Activated CD4-positive, alpha-beta T cell treated with anti-CD3 and anti-CD28 coated beads for 36 hours (primary cell): ENCODE results near the gene FAM3D. TPM values are rescaled to one million over a fixed set of nuclear protein-coding genes. Genes with fewer than 3 reads are reported as not detected.

Experiments
- ATAC-seq: fragments of 200-7000 bp; cut with Tn5 transposase; one replicate; pipeline ENCODE4 v1.10.0; 2021; ENCODE audit warnings: mild to moderate bottlenecking, moderate library complexity
- CTCF ChIA-PET: fragments of 350-600 bp; sonication (Branson Sonifier 250); formaldehyde crosslinking; loops from one replicate; lab custom pipeline; 2021; ENCODE audit warnings: antibody characterized with exemption; lab: Charles Lee
- POLR2A ChIA-PET: fragments of 350-600 bp; sonication (Branson Sonifier 250); formaldehyde crosslinking; loops from one replicate; lab custom pipeline; 2021; ENCODE audit warnings: antibody characterized with exemption, inconsistent platforms; lab: Charles Lee
- DNase-seq: peaks from one replicate; pipeline ENCODE4 v3.0.0-alpha.2; 2020
- H3K27ac Mint-ChIP-seq: one replicate; pipeline ENCODE4 v1.8.0; 2021; ENCODE audit warnings: mixed read lengths
- H3K27me3 Mint-ChIP-seq: one replicate; pipeline ENCODE4 v1.8.0; 2021; ENCODE audit warnings: mixed read lengths
- H3K36me3 Mint-ChIP-seq: one replicate; pipeline ENCODE4 v1.8.0; 2021; ENCODE audit warnings: low read depth, mixed read lengths
- H3K4me1 Mint-ChIP-seq: one replicate; pipeline ENCODE4 v1.8.0; 2021; ENCODE audit warnings: mixed read lengths
- H3K4me3 Mint-ChIP-seq: one replicate; pipeline ENCODE4 v1.8.0; 2021; ENCODE audit warnings: mild to moderate bottlenecking, moderate library complexity, mixed read lengths
- H3K9me3 Mint-ChIP-seq: one replicate; pipeline ENCODE4 v1.8.0; 2021; ENCODE audit warnings: low read depth, mixed read lengths
- intact Hi-C, 2 experiments: fragments of 100-400 bp; cut with DNase I in 1 of 2; cut with micrococcal nuclease in 1 of 2; formaldehyde crosslinking; loops; one replicate each; pipeline versions ENCODE4 v1.14.2 to v1.15.1; 2022 to 2024; cut with DNase I, micrococcal nuclease
- total RNA-seq, 2 experiments: library from RNA; stranded (reverse); gene quantifications; one replicate each; pipeline ENCODE4 v1.2.3, GENCODE V29; 2021

FAM3D gene
- total RNA-seq, 2 experiments from 2014 or later = not detected

DNA sequence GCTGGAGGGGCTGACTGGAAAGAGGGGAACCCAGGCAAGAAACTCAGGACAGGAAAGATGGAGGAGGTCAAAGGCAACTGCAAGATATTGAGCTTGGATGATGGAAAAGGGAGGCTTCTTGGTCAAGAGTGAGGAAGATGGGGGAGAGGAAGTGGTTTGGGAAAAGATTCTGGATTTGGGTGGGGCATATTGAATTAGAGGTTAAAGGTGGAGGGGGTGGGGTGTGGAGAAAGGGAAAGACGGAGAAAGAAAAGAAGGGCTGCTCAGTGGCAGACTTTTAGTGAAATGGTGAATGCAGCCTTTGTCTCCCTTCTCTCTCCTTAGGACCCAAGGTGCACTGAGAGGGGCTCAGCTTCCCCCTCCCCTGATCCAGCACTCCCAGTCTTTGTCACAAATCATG lies 655 bp upstream of the FAM3D start:
- Mint-ChIP-seq H3K36me3 (no peaks in the 10 kb centered on the region), H3K4me3 (no peak overlapping the region), H3K4me1 (no peaks in the 10 kb centered on the region), H3K9me3 (no peaks in the 10 kb centered on the region), H3K27ac (no peak overlapping the region), H3K27me3 (peaks cover 8% of the 10 kb centered on the region)
- intact Hi-C loops = no loop called here
- ATAC-seq = no peak
- DNase-seq = no peak
- POLR2A ChIA-PET = no interaction called here
- CTCF ChIA-PET = no interaction called here

DNA sequence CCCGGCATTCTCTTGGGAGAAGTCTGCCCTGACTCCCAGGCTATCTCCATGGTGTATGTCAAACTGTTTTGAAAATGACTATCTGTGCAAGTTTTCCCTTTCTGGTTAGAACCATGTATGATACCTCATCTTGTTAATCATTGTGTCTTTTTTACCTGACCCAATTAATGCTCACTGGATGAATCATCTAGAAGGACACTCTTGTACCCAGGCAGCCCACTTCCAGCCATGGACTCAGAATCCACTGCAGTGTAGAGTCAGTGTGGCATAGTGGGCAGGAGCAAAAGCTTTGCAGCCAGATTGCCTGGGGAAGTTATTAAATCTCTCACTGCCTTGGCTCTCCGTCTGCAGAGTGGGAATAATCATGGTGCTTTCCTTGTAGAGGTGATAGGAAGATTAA lies 1.2 kb downstream of the FAM3D start:
- Mint-ChIP-seq H3K27ac (no peak overlapping the region), H3K4me1 (no peaks in the 10 kb centered on the region), H3K36me3 (no peaks in the 10 kb centered on the region), H3K9me3 (no peaks in the 10 kb centered on the region), H3K4me3 (no peak overlapping the region), H3K27me3 (peaks cover 8% of the 10 kb centered on the region)
- DNase-seq (no peak), ATAC-seq (no peak)
- intact Hi-C loops = no loop called here
- CTCF ChIA-PET = no interaction called here
- POLR2A ChIA-PET = no interaction called here

DNA sequence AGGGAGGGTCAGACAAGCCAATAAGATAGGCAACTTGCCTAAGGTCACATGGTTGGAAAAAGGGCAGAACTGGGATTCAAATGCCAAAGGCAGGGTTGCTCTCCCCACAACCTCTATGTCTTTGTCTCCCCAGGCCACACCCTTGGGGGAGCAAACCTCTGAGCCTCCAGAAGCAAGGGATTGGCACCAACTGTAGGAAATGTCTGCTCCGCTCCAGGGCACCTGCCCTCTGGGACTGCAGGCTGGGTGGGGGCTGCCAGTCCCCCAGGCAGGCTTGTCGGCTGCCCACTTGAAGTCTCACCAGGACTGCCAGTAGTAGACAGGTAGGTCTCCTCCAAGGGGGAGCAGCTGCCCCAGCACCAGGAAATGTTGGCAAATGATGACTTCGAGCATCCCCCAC lies 2.0 kb downstream of the FAM3D start:
- H3K27me3 Mint-ChIP-seq = peaks cover 8% of the 10 kb centered on the region
- ChIA-PET POLR2A (no interaction called here), CTCF (no interaction called here)
- no peaks in the 10 kb centered on the region for H3K9me3 Mint-ChIP-seq
- no peak overlapping the region for H3K27ac Mint-ChIP-seq
- DNase-seq (no peak), ATAC-seq (no peak)
- H3K4me3 Mint-ChIP-seq = no peak overlapping the region
- no peaks in the 10 kb centered on the region for H3K36me3 Mint-ChIP-seq
- intact Hi-C loops = no loop called here
- H3K4me1 Mint-ChIP-seq = no peaks in the 10 kb centered on the region

DNA sequence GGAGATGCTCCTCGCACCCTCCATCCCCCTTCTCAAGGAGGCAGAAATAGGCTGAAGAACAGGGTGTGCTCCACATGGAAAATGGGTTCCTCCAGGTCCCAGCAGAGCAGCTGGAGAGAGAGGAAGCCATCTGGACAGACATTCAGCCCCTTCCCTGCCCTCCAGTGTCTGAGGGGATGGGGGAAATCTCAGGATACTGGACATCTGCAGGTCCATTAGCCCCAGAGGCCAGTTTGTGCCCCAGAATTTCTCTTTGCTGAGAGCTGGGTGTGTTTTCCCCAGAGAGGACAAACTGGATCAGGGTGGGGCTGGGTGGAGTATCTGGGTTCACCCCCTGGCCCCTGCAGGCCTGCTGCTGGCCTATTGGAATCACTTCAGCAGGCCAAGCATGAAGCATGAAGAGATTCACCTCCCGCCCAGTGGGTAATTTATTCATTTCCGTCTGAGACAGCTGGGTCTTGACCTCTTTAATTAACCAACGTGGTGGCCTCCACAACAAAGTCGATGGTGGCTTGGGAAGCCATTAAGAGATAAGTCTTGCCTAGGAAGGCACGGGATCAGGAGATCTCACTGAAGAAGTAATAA lies 4.6 kb downstream of the FAM3D start:
- intact Hi-C loops = no loop called here
- POLR2A ChIA-PET = no interaction called here
- ATAC-seq (no peak), DNase-seq (no peak)
- Mint-ChIP-seq H3K4me3 (no peak overlapping the region), H3K9me3 (no peaks in the 10 kb centered on the region), H3K27me3 (peaks cover 6% of the 10 kb centered on the region), H3K36me3 (no peaks in the 10 kb centered on the region), H3K27ac (no peak overlapping the region), H3K4me1 (no peaks in the 10 kb centered on the region)
- CTCF ChIA-PET = no interaction called here

DNA sequence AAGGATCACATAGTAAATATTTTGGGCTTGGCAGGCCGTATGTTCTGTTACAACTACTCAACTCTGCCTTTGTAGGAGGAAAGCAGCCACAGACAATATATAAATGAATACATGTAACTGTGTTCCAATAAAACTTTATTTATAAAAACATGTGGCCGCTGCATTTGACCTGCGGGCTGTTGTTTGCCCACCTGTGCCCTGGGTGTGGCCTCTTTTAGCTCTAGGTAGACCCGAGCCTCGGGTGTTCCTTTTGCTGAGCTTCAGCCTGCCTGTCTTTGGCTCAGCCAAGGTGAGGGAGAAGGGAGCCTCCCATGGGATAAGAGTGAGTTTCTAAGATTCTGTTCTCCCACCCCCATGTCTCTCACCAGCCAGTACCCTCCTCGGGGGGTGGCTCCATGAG lies 5.6 kb downstream of the FAM3D start:
- DNase-seq (no peak), ATAC-seq (no peak)
- Mint-ChIP-seq H3K4me1 (no peaks in the 10 kb centered on the region), H3K27ac (no peak overlapping the region), H3K36me3 (no peaks in the 10 kb centered on the region), H3K9me3 (no peaks in the 10 kb centered on the region), H3K4me3 (no peak overlapping the region), H3K27me3 (peaks cover 9% of the 10 kb centered on the region)
- CTCF ChIA-PET = no interaction called here
- intact Hi-C loops = no loop called here
- POLR2A ChIA-PET = no interaction called here

DNA sequence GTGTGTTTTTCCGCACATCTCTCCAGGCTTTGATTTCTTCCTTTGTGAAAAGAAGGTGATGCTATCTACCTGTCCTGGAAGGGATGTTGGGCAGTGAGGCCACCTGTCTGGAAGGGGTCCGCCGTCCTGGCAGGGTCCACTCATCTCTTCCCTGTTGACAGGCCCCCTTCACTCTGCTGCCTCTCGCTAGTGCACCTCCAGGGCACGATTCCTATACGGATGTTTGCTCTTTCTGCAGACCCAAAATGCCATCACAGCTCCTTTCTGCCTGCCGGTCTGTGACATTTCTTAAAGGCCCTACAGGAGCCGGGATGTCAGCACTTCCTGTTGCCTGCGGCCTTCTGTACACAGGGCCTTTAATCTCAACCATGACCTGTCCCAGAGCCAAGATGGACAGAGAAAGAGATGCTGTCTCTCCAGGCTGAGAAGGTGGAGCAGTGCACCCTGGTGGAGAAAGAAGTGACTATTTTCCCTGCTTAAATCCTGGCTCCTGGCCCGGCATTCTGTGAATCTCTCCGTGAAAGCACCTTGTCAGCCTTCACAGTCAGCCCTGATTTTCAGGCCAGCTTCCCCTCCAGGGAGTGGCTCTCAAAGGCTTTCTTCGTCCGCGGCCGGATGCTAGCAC lies 7.4 kb downstream of the FAM3D start:
- intact Hi-C loops = no loop called here
- POLR2A ChIA-PET = no interaction called here

DNA sequence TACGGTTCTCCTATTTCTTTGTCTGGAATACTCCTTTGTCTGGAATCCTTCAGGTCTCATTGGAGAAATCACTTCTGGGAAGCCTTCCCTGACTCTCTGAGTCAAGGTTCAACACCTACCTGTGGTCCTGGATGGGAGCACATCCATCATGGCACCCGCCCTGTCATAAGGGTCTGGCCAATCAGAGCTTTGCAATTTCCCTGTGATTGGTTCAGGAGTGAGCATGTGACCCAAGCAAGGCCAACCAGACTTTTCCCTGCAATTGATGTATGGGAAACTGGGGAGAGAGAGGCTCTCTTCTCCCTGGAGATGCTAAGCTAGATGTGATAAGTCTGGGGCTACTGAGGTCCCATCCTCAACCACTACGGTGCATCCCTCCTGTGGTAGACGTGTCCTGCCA lies 8.1 kb downstream of the FAM3D start:
- Mint-ChIP-seq H3K9me3 (no peaks in the 10 kb centered on the region), H3K27ac (no peak overlapping the region), H3K27me3 (peaks cover 7% of the 10 kb centered on the region), H3K4me1 (no peaks in the 10 kb centered on the region), H3K4me3 (no peak overlapping the region), H3K36me3 (no peaks in the 10 kb centered on the region)
- CTCF ChIA-PET = no interaction called here
- intact Hi-C loops = no loop called here
- no peak for ATAC-seq
- POLR2A ChIA-PET = no interaction called here
- DNase-seq = no peak

More for the DNA sequence above, 7.4 kb downstream of the FAM3D start:
- Mint-ChIP-seq H3K36me3 (no peaks in the 10 kb centered on the region), H3K27ac (no peak overlapping the region), H3K4me1 (no peaks in the 10 kb centered on the region), H3K9me3 (no peaks in the 10 kb centered on the region), H3K27me3 (peaks cover 7% of the 10 kb centered on the region), H3K4me3 (no peak overlapping the region)
- ATAC-seq (no peak), DNase-seq (no peak)
- CTCF ChIA-PET = no interaction called here

DNA sequence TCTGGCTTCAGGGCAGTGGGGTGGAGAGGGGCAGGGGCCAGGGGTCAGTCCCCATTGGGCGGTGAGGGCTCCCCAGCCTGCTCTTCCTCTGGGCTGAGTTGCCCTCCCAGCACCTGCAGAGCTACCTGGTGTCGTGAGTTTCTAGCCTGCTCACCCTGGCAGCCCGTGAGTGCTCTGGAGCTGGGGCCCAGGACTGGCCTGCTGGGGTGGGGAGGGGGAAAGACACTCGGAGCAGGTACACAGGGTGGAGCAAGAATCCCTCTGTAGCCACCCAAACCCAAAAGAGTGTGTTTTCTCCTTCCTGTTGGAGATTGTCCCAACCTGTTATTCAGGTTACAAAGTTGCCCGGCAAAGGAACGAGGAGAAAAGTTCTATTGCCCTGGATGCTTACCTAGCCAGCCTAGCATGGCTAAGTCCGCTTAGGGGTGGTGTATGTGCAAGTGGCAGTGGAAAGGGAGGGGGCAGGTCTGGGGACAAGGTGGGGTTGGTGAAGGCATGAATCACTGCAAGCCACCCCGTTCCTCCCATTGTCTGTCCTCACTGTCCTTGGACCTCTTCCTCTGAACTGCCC lies 8.9 kb downstream of the FAM3D start:
- CTCF ChIA-PET = no interaction called here
- peaks cover 8% of the 10 kb centered on the region for H3K27me3 Mint-ChIP-seq
- intact Hi-C loops = no loop called here

DNA sequence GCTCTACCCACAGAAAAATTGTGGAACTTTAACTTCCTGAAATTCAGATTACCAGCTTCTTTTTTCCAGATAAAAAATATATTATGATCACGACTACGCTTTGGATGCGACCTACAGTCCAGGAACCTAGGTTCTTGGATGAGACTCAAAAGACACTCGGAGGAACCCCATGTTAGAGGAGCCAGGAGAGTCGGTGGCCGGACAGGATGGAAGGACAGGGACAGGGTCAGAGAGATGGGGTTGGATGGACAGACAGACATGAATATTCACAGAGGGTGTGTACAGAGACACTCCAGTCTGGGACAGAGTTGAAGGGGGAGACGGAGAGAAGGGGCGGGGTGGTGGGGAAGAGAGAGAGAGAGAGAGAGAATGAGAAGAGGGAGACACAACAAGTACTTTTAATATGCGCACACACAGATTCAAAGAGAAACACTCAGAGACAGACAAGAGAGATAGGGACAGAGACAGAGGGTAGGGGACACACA lies 9.5 kb downstream of the FAM3D start:
- no peaks in the 10 kb centered on the region for H3K4me1 Mint-ChIP-seq
- no peaks in the 10 kb centered on the region for H3K9me3 Mint-ChIP-seq
- CTCF ChIA-PET = no interaction called here
- H3K27me3 Mint-ChIP-seq = peaks cover 9% of the 10 kb centered on the region
- no peak for DNase-seq
- POLR2A ChIA-PET = no interaction called here
- H3K4me3 Mint-ChIP-seq = no peak overlapping the region
- no peak for ATAC-seq
- H3K27ac Mint-ChIP-seq = no peak overlapping the region
- no peaks in the 10 kb centered on the region for H3K36me3 Mint-ChIP-seq
- intact Hi-C loops = no loop called here

More for the DNA sequence above, 8.9 kb downstream of the FAM3D start:
- ATAC-seq = no peak
- H3K9me3 Mint-ChIP-seq = no peaks in the 10 kb centered on the region
- DNase-seq = no peak
- POLR2A ChIA-PET = no interaction called here
- H3K27ac Mint-ChIP-seq = no peak overlapping the region
- no peak overlapping the region for H3K4me3 Mint-ChIP-seq
- no peaks in the 10 kb centered on the region for H3K4me1 Mint-ChIP-seq
- no peaks in the 10 kb centered on the region for H3K36me3 Mint-ChIP-seq

DNA sequence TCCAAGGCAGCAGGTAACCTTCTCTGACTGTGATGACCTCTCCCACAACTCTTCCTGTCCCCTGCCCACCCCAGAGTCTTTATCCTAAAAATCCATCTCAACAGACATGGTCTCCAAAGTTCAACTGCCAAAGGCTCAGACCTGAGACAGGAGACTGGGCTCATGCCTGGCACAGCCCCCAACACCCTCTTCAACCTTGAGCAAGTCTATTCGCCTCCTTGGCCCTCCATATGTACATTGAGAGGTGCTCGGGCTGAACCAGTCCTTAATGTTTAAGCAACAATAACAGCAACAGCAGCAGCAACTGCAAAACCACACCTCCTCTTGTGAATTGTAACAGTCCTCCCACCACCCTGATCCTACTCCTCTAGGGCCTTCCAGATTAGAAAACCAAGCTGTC lies 9.9 kb downstream of the FAM3D start:
- Mint-ChIP-seq H3K9me3 (no peaks in the 10 kb centered on the region), H3K27ac (no peak overlapping the region), H3K27me3 (peaks cover 9% of the 10 kb centered on the region), H3K4me3 (no peak overlapping the region), H3K4me1 (no peaks in the 10 kb centered on the region), H3K36me3 (no peaks in the 10 kb centered on the region)
- ATAC-seq (no peak), DNase-seq (no peak)
- intact Hi-C loops = no loop called here
- ChIA-PET POLR2A (no interaction called here), CTCF (interaction anchor here (0.8 kb wide), 1 partner anchor 298 kb away, joined by 3 read pairs; no protein-coding TSS in a partner anchor)

DNA sequence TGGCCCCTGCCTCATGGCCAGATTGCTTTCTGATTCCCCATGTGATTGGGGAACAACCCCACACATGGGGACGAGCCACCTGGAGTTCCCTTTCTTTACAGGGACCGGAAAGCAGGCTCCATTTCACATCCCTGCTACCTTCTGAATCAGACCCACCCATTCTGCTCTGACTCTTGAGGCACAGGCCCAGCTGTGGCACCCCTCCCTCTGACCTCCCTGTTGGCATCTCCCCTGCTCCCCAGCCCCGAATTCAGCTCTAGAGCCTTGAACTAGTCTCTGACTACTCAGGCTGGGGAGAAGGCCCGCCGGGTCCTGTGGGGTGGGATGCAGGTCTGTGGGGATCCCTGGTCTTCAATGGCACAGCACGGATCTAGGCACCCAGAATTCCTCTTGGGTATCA lies 12.1 kb downstream of the FAM3D start:
- no peak overlapping the region for H3K4me3 Mint-ChIP-seq
- H3K4me1 Mint-ChIP-seq = no peaks in the 10 kb centered on the region
- ChIA-PET CTCF (interaction anchor here (0.6 to 1.4 kb wide), 2 partner anchors 24 to 168 kb away, joined by 3 to 5 read pairs; no protein-coding TSS in a partner anchor), POLR2A (no interaction called here)
- DNase-seq (no peak), ATAC-seq (no peak)
- peaks cover 9% of the 10 kb centered on the region for H3K27me3 Mint-ChIP-seq
- no peaks in the 10 kb centered on the region for H3K36me3 Mint-ChIP-seq
- intact Hi-C loops = no loop called here
- H3K9me3 Mint-ChIP-seq = no peaks in the 10 kb centered on the region
- no peak overlapping the region for H3K27ac Mint-ChIP-seq

DNA sequence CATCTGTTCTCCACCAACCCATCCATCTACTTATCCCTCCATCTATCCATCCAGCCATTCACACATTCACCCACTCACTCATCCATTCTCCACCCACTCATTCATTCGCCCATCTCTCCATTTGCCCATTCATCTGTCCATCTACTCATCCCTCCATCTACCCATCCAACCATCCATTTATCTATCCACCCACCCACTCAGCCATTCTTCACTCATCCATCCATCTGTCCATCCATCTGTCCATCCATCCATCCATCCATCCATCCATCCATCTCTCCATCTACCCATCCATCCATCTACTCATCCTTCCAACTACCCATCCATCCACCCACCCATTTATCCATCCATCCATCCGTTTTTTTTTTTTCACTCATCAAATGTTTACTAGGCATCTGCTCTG lies 13.9 kb downstream of the FAM3D start:
- Mint-ChIP-seq H3K9me3 (no peaks in the 10 kb centered on the region), H3K4me3 (no peak overlapping the region), H3K27me3 (peaks cover 9% of the 10 kb centered on the region), H3K36me3 (no peaks in the 10 kb centered on the region), H3K4me1 (no peaks in the 10 kb centered on the region), H3K27ac (no peak overlapping the region)
- POLR2A ChIA-PET = no interaction called here
- CTCF ChIA-PET = no interaction called here
- ATAC-seq (no peak), DNase-seq (no peak)
- intact Hi-C loops = no loop called here
